Measurements from ENCODE around the gene SAGE1.
"Not testable (repeated sequence)": the region's sequence is repeated elsewhere in the genome, so short reads cannot be mapped to it uniquely, and the experiment has no call there.

SAGE1 gene, protein sequence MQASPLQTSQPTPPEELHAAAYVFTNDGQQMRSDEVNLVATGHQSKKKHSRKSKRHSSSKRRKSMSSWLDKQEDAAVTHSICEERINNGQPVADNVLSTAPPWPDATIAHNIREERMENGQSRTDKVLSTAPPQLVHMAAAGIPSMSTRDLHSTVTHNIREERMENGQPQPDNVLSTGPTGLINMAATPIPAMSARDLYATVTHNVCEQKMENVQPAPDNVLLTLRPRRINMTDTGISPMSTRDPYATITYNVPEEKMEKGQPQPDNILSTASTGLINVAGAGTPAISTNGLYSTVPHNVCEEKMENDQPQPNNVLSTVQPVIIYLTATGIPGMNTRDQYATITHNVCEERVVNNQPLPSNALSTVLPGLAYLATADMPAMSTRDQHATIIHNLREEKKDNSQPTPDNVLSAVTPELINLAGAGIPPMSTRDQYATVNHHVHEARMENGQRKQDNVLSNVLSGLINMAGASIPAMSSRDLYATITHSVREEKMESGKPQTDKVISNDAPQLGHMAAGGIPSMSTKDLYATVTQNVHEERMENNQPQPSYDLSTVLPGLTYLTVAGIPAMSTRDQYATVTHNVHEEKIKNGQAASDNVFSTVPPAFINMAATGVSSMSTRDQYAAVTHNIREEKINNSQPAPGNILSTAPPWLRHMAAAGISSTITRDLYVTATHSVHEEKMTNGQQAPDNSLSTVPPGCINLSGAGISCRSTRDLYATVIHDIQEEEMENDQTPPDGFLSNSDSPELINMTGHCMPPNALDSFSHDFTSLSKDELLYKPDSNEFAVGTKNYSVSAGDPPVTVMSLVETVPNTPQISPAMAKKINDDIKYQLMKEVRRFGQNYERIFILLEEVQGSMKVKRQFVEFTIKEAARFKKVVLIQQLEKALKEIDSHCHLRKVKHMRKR

DNA sequence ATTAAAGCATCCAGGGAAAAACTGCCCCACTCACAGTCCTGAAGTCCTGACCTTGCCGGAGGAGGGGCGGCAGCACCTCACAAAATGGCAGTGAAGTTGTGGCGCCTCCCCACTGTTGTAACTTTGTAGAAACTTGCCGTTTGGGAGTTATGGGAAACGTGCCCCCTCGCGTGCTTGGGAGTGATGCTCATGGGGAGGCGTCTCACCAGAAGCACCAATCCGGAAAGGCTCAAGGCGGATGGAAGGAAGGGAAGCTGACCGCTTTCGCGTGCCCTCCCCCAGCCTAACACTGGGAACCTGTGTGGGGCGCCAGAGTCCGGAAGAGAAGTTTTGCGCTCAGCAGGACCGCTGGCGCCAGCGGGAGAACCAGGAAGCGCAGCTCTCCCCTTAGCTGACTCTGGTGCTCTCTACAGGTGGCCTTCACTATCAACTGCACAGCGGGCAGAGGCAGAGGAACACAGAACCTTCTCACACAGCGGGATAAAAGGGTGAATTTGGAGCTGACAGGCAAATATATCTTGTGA lies at the start of gene SAGE1, which contains the start of gene CT45A10:
TSS of gene SAGE1 (plus strand) at position 423 of the 524 bp plus-strand sequence. CDS start 2,527 bp downstream, outside the sequence.
TSS of gene CT45A10 (minus strand) at position 151 of the 524 bp plus-strand sequence. CDS start 8,100 bp downstream, outside the sequence.
- H3K27me3 Mint-ChIP-seq: peaks cover 3% of the 10 kb centered on the region
- no peak within 1 kb of the TSS for H3K4me3 Mint-ChIP-seq
- no peak within 1 kb of the TSS for H3K27ac Mint-ChIP-seq
- no peaks in the 10 kb centered on the region for H3K4me1 Mint-ChIP-seq
- no peaks in the 10 kb centered on the region for H3K9me3 Mint-ChIP-seq
- H3K36me3 Mint-ChIP-seq: no peaks in the 10 kb centered on the region

DNA sequence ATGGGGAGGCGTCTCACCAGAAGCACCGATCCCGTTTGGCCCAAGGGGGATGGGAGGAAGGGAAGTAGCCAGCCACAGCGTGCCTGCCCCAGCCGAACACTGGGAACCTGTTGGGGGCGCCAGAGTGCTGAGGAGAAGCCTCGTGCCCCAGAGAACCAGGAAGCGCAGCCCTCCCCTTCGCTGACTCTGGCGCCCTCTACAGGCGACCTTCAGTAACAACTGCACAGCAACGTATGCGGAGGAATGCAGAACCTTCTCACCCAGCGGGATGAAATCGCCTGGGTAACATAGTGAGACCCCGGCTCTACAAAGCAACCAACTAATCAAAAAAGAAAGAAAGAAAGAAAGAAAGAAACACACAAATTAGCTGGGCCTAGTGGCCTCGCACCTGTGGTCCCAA lies 39.1 kb upstream of the SAGE1 start, which contains the start of gene CT45A8:
TSS of gene CT45A8 (minus strand) at position 101 of the 400 bp plus-strand sequence. CDS start 3,755 bp downstream, outside the sequence.
- H3K27ac Mint-ChIP-seq, H3K27me3 Mint-ChIP-seq, H3K4me1 Mint-ChIP-seq, H3K36me3 Mint-ChIP-seq, H3K4me3 Mint-ChIP-seq, H3K9me3 Mint-ChIP-seq: not testable (repeated sequence)

DNA sequence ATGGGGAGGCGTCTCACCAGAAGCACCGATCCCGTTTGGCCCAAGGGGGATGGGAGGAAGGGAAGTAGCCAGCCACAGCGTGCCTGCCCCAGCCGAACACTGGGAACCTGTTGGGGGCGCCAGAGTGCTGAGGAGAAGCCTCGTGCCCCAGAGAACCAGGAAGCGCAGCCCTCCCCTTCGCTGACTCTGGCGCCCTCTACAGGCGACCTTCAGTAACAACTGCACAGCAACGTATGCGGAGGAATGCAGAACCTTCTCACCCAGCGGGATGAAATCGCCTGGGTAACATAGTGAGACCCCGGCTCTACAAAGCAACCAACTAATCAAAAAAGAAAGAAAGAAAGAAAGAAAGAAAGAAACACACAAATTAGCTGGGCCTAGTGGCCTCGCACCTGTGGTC lies 21.8 kb upstream of the SAGE1 start, which contains the start of gene CT45A9:
TSS of gene CT45A9 (minus strand) at position 101 of the 400 bp plus-strand sequence. CDS start 3,751 bp downstream, outside the sequence.
- H3K27me3 Mint-ChIP-seq, H3K27ac Mint-ChIP-seq, H3K36me3 Mint-ChIP-seq, H3K4me1 Mint-ChIP-seq, H3K4me3 Mint-ChIP-seq, H3K9me3 Mint-ChIP-seq: not testable (repeated sequence)

DNA sequence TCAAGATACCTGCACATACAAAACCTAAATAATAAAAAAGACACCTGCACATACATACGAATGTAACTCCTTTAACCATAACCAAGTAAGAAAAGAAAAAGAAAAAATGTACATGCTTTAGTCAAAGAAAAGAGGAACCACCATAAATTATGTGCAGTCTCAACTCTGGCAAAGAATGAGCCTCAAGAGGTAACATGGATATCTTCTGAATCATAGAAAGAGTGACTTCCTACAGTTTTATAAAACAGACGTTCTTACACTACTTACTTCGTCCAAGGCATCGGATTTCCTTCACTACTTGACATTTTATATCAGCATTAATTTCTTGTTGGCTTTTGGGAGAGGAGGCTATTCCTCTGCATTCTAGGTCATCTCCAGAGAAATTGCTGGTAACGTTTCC lies 10.8 kb upstream of the SAGE1 start:
- H3K9me3 Mint-ChIP-seq, H3K4me1 Mint-ChIP-seq, H3K36me3 Mint-ChIP-seq, H3K27ac Mint-ChIP-seq, H3K27me3 Mint-ChIP-seq, H3K4me3 Mint-ChIP-seq: not testable (repeated sequence)

DNA sequence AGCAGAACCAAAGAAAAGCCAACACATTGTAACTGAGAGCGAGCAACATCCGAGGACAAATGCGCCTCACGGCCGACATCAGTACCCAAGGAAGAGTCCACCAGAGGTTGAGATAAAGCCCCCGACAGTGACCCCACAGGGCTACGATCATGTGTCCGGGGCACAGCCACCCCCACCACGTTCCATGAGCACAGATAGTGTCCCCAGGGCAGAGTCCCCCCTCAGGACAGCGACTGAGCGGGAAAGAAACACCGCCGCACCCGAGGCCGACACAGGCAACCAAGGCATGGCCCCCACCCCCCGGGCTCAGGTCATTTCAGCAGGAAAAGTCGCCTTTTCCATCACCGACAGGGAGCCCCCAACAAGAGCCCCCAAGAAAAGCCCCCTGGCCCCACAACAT lies 5.3 kb upstream of the SAGE1 start:
- H3K27me3 Mint-ChIP-seq, H3K9me3 Mint-ChIP-seq, H3K4me3 Mint-ChIP-seq, H3K36me3 Mint-ChIP-seq, H3K27ac Mint-ChIP-seq, H3K4me1 Mint-ChIP-seq: not testable (repeated sequence)

DNA sequence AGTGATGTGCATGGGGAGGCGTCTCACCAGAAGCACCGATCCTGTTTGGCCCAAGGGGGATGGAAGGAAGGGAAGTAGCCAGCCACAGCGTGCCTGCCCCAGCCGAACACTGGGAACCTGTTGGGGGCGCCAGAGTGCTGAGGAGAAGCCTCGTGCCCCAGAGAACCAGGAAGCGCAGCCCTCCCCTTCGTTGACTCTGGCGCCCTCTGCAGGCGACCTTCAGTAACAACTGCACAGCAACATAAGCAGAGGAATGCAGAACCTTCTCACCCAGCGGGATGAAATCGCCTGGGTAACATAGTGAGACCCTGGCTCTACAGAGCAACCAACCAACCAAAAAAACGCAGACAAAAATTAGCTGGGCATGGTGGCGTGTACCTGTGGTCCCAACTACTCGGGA lies 4.5 kb upstream of the SAGE1 start:
- H3K4me1 Mint-ChIP-seq, H3K36me3 Mint-ChIP-seq, H3K27ac Mint-ChIP-seq, H3K4me3 Mint-ChIP-seq, H3K27me3 Mint-ChIP-seq, H3K9me3 Mint-ChIP-seq: not testable (repeated sequence)

DNA sequence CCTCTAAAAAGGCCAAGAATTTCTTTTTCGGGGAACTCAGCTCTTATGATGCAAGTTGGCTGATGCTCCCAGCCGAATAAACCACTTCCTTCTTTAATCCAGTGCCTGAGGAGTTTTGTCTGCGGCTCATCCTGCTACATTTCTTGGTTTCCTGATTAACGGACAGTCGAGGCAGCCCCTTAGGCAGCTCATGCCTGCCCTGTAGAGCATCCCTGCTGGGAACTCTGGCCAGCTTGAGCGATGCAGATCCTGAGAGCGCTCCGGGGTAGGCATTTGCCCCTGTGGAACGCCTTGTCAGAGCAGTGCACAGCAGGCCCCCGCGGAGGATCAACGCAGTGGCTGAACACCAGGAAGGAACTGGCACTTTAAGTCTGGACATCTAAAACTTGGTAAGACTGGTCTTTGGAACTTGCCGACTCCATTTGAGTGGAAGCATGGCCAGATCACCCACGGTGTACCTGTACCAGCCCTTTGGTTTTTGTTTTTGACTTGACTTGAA lies 3.4 kb upstream of the SAGE1 start:
- no peak overlapping the region for H3K27ac Mint-ChIP-seq

DNA sequence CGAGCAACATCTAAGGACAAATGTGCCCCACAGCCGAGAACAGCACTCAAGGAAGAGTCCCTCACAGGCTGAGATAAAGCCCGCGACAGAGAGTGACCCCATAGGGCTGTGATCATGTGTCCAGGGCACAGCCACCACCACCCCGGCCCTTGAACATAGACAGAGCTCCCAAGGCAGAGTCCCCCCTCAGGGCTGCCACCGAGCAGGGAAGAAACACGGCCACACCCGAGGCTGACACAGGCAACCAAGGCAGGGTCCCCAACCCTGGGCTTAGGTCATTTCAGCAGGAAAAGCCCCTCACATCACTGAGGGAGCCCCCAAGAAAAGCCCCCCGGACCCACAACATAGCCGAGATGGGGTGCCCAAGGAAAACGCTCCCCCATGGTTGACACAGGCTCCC lies 735 bp upstream of the SAGE1 start:
- H3K27me3 Mint-ChIP-seq: peaks cover 3% of the 10 kb centered on the region
- no peak overlapping the region for H3K4me3 Mint-ChIP-seq
- no peaks in the 10 kb centered on the region for H3K36me3 Mint-ChIP-seq
- no peaks in the 10 kb centered on the region for H3K9me3 Mint-ChIP-seq
- no peak overlapping the region for H3K27ac Mint-ChIP-seq
- no peaks in the 10 kb centered on the region for H3K4me1 Mint-ChIP-seq

More for the DNA sequence above, 3.4 kb upstream of the SAGE1 start:
- Mint-ChIP-seq H3K27me3 (no peaks in the 10 kb centered on the region), H3K36me3 (no peaks in the 10 kb centered on the region), H3K4me3 (no peak overlapping the region), H3K9me3 (no peaks in the 10 kb centered on the region), H3K4me1 (no peaks in the 10 kb centered on the region)

DNA sequence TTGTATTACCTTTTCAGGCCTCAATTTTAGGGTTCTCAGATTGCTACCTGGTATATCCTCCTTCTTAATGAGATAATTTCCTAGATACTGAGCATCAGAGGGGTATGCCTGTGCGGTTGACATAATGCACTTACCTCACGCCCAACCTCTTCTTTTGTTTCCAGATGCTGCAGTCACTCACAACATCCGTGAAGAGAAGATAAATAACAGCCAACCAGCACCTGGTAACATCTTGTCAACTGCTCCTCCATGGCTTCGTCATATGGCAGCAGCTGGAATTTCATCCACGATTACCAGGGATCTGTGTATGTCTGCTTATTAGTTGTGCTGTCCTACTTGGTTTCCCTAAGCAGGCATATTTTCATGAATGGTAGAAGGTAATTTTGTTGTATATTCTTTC lies 16.7 kb downstream of the SAGE1 start:
- Mint-ChIP-seq H3K4me1 (no peaks in the 10 kb centered on the region), H3K9me3 (no peaks in the 10 kb centered on the region), H3K36me3 (no peaks in the 10 kb centered on the region), H3K4me3 (no peak overlapping the region), H3K27me3 (peaks cover 3% of the 10 kb centered on the region), H3K27ac (no peak overlapping the region)

DNA sequence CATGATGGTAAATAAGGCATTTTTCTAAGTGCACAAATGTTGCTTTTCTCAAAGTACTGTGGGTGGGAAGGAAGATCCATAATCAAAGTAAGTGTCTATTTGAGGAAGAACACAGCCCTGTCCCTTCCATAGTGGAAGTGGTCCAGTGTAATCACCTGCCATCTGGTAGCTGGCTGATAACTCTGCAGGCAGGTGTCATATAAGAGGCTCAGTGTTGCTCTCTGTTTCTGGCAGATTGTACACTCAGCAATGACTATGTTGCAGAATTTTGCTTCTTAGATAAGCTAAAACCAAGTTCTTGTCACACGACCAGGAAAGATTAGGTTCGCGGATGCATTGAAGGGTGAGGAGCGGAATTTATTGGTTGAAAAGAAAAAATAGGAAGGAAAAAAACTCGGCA lies 20.9 kb downstream of the SAGE1 start:
- no peaks in the 10 kb centered on the region for H3K36me3 Mint-ChIP-seq
- no peak overlapping the region for H3K27ac Mint-ChIP-seq

DNA sequence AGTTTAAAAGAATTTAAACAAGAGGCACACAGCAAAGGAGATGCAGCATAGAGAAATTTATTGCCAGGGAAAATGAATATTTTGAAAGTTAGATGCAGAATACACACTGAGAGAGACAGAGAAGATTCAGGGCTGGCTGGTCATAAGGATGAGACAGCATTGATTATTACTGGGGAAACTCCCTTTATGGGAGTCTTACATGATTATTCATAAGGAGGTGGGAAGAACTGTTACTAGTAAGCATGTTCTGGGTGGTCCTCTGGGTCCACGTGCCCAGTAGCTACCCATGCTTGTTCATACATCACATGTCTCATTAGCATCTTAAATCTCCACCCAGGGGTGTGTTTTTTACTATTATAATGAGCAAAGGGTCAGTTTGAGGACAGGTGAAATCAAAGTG lies 27.0 kb downstream of the SAGE1 start:
- not testable (repeated sequence) for H3K27me3 Mint-ChIP-seq, H3K27ac Mint-ChIP-seq, H3K4me1 Mint-ChIP-seq, H3K4me3 Mint-ChIP-seq, H3K9me3 Mint-ChIP-seq, H3K36me3 Mint-ChIP-seq

More for the DNA sequence above, 20.9 kb downstream of the SAGE1 start:
- H3K27me3 Mint-ChIP-seq: no peaks in the 10 kb centered on the region
- H3K9me3 Mint-ChIP-seq: no peaks in the 10 kb centered on the region
- H3K4me3 Mint-ChIP-seq: no peak overlapping the region
- no peaks in the 10 kb centered on the region for H3K4me1 Mint-ChIP-seq

DNA sequence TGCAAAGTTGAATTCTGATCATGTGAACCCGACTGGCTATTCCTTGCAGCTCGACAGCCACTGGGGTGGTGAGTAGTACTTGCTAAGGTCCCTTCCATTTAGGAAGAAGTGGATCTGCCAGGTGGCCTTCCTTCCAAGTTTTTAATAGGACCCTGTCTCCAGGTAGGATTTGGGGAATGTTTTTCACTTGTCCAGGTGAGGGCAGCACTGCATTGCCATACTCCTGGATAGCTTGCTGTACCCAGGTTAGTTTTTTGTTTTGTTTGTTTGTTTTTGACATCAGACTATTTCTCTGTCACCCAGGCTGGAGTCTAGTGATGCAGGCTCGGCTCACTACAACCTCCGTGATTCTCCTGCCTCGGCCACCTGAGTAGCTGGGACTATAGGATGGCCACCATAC lies 29.8 kb downstream of the SAGE1 start:
- no peaks in the 10 kb centered on the region for H3K27me3 Mint-ChIP-seq
- H3K36me3 Mint-ChIP-seq: no peaks in the 10 kb centered on the region
- H3K27ac Mint-ChIP-seq: no peak overlapping the region
- no peaks in the 10 kb centered on the region for H3K9me3 Mint-ChIP-seq
- no peak overlapping the region for H3K4me3 Mint-ChIP-seq
- no peaks in the 10 kb centered on the region for H3K4me1 Mint-ChIP-seq

DNA sequence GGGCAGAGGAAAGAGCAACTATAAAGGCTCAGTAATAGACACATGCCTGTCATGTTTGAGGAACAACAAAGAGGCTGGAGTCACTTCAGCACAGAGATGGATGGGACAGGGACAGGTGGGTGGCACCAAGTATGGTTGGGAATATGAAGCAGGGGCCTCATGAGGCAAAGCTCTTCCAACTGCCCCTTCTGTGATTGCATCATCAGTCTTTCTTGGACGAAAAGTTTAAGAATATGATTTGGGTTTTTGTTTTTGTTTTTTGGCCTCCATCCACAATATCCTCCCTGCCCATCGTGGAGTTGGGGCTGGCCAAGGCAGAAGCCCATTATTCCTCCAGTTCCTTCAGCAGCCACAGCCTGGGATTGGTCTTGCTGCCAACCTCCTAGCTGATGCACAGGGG lies 34.4 kb downstream of the SAGE1 start:
- no peaks in the 10 kb centered on the region for H3K4me1 Mint-ChIP-seq
- no peak overlapping the region for H3K4me3 Mint-ChIP-seq
- H3K9me3 Mint-ChIP-seq: no peaks in the 10 kb centered on the region
- H3K36me3 Mint-ChIP-seq: no peaks in the 10 kb centered on the region
- H3K27ac Mint-ChIP-seq: no peak overlapping the region
- no peaks in the 10 kb centered on the region for H3K27me3 Mint-ChIP-seq

DNA sequence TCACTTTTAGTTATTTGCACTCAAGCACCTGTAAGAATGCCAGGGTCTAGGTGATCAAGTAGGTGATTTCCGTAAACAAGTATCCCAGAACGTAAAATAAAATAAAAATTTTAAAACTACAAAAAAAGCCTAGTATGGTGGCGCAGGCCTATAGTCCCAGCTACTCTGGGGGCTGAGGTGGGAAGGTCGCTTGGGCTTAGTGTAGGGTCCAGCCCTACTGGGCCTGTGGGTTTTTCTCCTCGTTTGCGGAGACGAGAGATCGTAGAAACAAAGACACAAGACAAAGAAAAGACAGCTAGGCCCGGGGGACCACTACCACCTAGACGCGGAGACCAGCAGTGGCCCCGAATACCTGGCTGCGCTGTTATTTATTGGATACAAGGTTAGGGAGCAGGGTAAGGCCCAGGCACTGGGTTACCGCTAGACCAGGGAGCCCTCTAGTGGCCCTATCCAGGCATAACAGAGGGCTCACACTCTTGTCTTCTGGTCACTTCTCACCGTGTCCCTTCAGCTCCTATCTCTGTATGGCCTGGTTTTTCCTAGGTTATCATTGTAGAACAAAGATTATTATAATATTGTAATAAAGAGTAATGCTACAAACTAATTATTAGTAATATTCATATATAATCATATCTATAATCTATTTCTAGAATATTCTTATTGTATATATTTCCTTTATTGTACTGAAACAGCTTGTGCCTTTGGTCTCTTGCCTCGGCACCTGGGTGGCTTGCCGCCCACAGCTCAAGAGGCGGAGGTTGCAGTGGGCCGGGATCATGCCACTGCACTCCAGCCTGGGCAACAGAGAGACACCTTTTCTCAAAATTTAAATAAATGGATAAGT lies 38.4 kb downstream of the SAGE1 start:
- no peaks in the 10 kb centered on the region for H3K36me3 Mint-ChIP-seq
- H3K27me3 Mint-ChIP-seq: no peaks in the 10 kb centered on the region
- H3K27ac Mint-ChIP-seq: no peak overlapping the region
- no peak overlapping the region for H3K4me3 Mint-ChIP-seq
- H3K9me3 Mint-ChIP-seq: no peaks in the 10 kb centered on the region
- H3K4me1 Mint-ChIP-seq: no peaks in the 10 kb centered on the region

DNA sequence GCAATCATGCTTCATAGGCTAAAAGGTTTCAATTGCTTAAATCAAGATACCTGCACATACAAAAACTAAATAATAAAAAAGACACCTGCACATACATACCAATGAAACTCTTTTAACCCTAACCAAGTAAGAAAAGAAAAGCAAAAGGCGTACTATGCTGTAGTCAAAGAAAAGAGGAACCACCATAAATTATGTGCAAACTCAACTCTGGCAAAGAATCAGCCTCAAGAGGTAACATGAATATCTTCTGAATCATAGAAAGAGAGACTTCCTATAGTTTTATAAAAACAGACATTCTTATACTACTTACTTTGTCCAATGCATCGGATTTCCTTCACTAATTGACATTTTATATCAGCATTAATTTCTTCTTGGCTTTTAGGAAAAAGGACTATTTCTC lies 51.0 kb downstream of the SAGE1 start:
- Mint-ChIP-seq H3K27me3 (no peaks in the 10 kb centered on the region), H3K4me1 (no peaks in the 10 kb centered on the region), H3K9me3 (no peaks in the 10 kb centered on the region), H3K36me3 (peaks cover 6% of the 10 kb centered on the region), H3K27ac (no peak overlapping the region), H3K4me3 (no peak overlapping the region)

All from activated naive CD4-positive, alpha-beta T cell treated with anti-CD3 and anti-CD28 coated beads, Interleukin-2, amount 50 U/mL, for 24 hours (primary cell).